OCI-LY7 (cell line): ENCODE measurements around the gene ESAM.

Source experiments
- EZH2phosphoT487 ChIP-seq: fragments of 200-600 bp; sonication (generic); IDR thresholded peaks from 2 replicates; pipeline ENCODE4 v1.6.1; 2018; ENCODE audit warnings: low read depth, borderline replicate concordance, mild to moderate bottlenecking, mixed run types, antibody characterized with exemption, low read length, moderate library complexity, mixed read lengths
- TF ChIP-seq, protein P1 (sequence below): fragments of 200-600 bp; sonication (generic); conservative IDR thresholded peaks from 2 replicates; pipeline ENCODE4 v1.5.1; 2014; ENCODE audit warnings: mild to moderate bottlenecking, antibody characterized with exemption, low read length, moderate library complexity, mixed read lengths

DNA sequence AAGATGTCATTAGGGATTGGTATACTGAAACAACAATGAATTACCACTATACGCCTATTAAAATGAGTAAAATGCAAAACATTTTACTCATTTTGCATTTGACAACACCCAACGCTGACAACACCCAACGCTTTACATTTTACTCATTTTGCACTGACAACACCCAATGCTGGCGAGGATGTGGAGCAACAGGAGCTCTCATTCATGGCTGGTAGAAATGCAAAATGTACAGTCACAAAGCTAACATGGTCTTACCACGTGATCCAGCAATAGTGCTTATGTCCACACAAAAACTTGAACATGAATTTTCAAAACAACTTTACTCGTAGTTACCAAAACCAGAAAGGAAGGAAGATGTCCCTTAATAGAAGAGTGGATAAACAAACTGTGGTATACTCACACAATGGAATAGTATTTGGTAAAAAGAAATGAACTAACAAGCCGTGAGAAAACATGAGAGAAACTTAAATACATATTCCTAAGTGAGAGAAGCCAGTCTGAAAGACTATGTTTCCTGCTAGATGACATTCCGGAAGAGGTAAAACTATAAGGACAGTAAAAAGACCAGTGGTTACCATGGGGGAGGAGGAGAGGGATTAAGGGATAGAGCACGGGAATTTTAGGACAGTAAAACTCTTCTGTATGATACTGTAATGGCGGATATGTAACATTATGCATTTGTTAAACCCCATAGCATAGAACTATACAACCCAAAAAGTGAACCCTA lies 49.5 kb upstream of the ESAM start:
- TF ChIP-seq, protein P1, sequence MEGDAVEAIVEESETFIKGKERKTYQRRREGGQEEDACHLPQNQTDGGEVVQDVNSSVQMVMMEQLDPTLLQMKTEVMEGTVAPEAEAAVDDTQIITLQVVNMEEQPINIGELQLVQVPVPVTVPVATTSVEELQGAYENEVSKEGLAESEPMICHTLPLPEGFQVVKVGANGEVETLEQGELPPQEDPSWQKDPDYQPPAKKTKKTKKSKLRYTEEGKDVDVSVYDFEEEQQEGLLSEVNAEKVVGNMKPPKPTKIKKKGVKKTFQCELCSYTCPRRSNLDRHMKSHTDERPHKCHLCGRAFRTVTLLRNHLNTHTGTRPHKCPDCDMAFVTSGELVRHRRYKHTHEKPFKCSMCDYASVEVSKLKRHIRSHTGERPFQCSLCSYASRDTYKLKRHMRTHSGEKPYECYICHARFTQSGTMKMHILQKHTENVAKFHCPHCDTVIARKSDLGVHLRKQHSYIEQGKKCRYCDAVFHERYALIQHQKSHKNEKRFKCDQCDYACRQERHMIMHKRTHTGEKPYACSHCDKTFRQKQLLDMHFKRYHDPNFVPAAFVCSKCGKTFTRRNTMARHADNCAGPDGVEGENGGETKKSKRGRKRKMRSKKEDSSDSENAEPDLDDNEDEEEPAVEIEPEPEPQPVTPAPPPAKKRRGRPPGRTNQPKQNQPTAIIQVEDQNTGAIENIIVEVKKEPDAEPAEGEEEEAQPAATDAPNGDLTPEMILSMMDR, result no peak
- no peak for TF ChIP-seq EZH2phosphoT487
